D341Med (cell line): Measurements from ENCODE around the gene MTA2.

Experiments
- DNase-seq: peaks from one replicate; pipeline ENCODE4 v3.0.0; 2012; ENCODE audit warnings: low spot score

Gene MTA2

DNA sequence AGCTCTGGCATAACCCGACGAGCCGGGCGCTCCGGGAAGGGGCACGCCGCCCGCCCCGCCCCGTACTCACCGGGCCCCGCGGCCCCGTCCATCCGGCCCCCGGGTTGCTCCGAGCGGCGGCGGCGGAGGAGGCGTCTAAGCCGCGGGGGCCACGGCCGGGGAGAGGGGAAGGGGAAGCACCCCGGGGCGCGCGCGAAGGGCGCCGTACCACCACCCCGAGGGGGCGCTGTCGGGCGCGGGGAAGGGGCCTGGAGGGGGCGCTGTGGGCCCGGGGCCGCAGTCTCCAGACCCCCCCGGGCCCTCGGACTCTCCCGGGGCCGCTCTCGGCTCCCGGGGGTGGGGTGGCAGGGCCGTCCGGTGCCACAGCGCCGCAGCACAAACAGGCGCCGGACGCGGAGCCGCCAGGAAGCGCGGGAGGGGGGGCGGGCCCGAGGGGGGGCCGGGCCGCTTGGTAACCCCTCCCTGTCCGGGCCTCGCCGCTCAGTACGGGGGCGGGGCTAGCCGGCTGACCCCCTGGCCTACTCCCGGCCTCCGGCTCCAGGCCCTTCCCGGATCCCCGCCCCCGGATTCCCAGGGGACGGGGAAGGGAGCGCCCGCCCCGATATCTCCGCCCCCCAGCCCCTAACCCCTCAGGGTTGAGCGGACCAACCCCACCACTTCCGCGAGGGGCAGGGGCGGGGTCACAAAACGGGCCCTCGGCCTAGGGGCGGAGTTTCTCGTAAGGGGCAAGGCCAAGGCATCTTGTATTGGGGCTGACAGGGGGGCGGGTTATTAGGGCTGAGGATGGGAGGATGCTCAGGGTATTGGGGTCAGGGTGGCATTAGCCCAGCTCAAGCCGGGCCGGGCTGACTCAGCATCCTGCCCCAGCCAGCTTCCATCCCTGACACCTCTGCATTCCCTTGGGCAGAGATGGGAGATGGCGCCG lies 11.0 kb upstream of the MTA2 start, which contains the start of the genes EML3 and ROM1:
EML3 (minus strand) TSS at position 410 of the 925 bp plus-strand sequence; CDS start at position 92, 318 bp downstream.
ROM1 (plus strand) TSS at position 892 of the 925 bp plus-strand sequence; CDS start at position 917, 25 bp downstream.
- peak; percentile 92 for DNase-seq

DNA sequence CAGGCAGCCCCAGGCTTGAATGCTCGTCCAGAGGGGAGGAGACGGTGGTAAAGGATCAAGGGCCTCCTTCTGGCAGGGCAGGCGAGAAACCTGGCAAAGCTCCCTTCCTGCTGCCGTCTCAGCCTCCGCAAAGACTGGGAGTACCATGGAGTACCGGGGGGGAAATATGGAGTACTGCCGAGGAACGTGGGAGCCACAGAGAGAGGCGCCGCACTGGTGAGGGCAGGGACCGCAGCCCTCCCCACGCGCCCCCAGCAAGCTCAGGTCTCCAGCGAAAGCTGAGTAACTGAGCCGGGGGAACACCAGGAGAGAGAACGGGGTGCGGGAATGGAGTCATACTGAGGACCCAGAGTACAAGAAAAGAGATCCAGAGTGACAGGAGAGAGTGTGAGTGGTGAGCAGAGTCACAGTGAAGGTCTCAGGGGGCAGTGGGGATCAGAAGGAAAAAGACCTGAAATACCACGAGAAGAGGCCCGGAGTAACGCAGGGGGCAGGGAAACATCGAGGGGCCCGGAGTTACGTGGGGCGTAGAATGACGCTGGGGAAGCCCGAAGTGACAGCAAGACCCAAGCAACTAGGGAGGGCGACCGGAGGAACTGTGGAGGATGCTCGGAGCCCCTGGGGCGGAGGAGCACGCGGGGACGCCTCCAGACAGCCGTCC lies 10.2 kb upstream of the MTA2 start:
- DNase-seq: peak; percentile 51

DNA sequence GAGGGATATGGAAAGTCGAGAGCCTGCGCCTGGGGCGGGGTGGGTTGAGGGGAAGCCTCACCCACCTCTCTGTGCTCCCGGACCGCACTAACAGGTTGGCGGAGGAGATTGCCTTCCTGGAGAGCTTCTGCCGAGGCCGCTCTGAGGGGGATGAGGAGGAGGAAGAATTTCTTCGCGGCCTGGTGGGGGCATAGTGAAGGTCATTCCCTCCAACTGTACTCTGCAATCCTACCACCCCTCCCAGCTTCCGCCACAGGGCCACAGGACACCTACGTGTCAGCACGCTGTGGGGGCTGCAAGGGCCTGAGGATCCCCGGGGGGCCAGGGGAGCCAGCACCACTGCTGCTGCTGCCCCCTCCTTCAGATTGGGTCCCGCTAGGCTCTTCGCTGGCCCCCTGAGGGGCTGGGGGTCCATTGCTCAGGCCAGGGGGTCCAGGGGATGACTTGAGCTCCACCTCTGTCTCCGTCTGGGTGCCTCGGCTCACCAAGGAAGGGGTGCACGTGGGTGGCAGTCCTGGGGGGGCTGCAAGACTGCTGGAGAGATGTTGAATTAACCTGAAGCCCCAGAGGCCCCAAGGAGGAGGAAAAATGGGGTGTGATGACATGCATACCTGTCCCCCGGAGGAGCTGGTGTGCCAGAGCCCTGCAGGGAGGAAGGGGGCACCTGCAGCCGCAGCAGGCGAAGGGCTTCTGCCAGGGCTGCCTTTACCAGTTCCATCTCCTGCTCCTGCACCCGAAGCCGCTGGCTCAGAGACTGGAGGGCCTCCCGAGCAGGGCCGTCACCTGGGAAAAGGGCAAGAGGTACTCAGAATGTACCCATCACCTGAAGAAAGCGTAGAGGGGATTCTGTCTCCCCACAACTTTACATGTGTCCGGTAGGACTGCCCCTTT lies 9.4 kb upstream of the MTA2 start:
- no peak for DNase-seq

DNA sequence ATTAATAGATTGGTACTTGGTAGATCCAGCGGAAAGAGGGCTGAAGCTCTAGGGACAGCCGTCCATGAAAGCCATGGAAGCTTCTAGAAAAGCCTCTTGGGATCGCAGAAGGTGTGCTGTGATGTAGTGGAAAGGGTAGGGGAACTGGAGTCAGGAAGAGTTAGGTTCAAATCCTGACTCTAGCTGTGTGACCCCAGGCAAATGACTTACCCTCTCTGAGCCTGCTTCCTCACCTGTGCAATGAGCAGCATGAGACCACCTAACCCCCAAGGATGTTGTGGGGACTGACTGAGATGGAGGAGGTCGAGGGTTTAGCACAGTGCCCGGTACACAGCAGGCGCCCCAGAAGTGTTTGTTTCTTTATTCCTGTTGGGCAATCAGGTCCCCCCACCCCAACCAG lies 8.7 kb upstream of the MTA2 start:
- DNase-seq: no peak

DNA sequence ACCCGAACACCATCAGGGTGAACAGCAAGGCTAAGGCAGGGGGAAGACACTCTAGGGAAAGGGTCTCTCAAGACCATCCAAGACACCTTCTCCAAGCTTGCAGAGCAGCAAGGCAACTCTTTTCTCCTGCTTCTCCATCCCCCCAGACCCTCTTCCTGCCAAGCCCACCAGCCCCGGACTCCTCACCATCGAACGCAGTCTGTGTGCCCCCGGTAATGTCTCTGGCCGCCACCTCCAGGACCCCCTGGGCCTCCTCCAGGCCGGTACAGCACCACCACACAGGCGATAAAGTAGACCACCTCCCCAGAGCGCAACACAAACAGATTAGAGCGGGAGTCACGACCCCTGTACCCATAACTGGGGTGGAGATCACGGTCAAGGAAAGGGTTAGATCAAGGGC lies 7.1 kb upstream of the MTA2 start:
- DNase-seq: no peak

DNA sequence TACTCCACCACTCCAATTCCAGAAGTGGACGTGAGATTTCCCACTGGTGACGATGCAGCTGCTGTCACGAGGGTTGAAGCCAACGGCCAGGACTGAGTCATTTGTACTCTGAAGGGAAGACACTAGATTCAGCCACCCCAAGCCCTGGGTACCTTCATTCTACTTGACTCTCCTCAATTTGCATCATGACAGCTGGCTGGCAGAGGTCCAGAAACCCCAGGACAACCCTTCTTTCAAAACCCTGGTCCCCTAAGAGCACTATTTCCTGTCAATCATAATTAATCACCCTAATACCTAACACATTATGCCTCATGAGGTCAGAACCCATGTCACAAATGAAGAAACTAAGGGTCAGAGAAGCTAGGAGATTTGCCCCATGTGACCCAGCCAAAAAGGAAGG lies 6.0 kb upstream of the MTA2 start:
- DNase-seq: no peak

DNA sequence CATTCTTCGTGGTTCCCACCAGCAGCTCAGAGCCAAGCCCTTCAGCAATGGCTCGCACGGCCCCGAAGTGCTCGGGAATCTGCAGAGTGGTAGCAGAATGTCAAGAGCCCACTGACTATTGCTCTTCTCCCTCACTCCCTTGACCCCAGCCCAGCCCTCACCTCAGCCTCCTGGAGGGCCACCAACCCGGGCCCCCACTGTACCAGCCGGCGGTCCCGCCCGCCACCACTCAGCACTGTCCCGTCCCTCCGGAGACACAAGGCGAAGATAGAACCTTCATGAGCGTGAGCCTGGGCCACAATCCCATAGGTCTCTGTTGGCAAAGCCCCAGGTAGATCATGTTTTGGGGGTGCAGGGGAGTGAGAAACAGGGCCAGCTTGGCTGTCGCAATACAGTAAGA lies 4.2 kb upstream of the MTA2 start:
- DNase-seq: no peak

DNA sequence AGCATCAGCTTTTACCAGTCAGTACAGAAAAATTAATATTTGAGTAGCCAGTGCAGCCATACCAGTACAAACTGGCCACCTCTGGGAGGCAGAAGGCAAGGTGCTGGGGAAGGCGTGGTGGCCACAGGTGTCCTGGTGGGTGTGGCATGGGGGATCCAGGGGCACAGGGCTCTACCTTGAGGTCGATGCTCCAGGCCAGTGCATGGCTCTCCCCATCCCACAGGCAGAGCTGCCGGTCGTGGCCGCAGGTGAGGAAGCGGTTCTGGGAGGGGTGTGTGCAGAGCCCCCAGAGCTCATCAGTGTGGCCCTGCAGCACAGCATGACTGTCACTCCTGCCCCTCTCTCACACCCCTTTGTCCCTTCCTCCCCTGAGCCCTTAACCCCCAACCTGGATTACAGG lies 3.8 kb upstream of the MTA2 start:
- no peak for DNase-seq

DNA sequence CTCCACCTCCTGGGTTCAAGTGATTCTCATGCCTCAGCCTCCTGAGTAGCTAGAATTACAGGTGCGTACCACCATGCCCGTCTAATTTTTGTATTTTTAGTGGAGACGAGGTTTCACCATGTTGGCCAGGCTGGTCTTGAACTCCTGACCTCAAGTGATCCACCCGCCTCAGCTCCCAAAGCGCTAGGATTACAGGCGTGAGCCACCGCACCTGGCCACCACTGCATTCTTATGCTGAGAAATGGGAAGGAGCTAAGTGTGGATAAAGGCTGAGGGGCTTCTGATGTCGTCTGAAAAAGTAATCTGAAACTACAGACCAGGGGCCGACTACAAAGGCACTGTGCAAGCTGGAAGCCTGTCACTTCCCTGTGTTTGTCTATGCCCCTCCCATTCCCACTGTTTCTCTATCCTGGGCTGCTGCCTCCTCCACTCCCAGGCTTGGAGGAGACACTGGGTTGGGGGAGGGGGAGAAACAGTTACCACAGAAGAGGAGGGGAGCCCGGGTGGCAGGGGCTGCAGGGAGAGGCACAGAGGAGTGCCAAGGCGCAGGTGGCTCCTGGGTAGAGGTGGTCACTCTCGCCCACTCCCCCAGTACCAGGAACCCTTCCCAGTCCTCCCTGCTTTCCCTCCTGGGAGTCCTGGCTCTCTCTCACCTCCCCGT lies 2.9 kb upstream of the MTA2 start:
- no peak for DNase-seq

DNA sequence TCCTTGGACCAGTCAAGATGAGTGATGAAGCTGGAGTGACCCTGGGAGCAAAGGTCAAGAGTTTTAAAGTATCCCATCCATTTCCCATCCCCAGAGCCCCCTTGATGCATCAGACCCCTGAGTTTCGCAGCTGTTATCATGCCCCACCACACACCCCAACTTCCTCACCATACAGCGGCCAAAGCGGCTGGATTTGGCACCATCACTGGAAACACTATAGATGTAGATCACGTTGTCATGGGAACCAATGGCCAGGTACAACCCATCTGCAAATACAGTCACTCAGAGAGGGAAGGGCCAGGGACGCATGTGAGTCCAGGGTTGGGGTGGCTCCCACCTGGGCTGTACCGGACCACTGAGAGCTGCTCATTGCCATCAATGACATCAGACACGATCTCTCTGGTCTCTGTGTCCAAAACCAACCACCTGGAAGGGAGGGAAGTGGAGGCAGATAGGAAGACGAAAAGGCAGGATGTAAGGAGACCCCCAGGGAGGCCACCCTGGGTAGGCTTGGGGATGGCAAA lies 2.2 kb upstream of the MTA2 start:
- DNase-seq: no peak

DNA sequence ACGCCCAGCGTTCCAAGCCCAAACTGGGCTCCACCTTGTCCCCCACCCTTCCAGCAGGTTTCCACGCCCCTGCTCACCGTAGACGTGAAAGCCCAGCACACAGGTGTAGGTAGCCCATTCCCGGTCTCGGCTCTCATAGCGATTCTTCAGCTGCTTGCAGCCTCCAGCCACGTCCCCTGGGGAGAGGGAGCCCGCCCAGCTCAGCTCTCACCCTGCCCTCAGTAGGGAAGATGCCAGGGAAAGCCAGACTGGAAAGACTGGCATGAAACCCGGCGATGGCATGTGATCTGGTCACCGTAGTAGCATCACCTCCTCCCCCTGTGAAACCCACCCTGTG lies 1.4 kb upstream of the MTA2 start:
- DNase-seq: no peak

DNA sequence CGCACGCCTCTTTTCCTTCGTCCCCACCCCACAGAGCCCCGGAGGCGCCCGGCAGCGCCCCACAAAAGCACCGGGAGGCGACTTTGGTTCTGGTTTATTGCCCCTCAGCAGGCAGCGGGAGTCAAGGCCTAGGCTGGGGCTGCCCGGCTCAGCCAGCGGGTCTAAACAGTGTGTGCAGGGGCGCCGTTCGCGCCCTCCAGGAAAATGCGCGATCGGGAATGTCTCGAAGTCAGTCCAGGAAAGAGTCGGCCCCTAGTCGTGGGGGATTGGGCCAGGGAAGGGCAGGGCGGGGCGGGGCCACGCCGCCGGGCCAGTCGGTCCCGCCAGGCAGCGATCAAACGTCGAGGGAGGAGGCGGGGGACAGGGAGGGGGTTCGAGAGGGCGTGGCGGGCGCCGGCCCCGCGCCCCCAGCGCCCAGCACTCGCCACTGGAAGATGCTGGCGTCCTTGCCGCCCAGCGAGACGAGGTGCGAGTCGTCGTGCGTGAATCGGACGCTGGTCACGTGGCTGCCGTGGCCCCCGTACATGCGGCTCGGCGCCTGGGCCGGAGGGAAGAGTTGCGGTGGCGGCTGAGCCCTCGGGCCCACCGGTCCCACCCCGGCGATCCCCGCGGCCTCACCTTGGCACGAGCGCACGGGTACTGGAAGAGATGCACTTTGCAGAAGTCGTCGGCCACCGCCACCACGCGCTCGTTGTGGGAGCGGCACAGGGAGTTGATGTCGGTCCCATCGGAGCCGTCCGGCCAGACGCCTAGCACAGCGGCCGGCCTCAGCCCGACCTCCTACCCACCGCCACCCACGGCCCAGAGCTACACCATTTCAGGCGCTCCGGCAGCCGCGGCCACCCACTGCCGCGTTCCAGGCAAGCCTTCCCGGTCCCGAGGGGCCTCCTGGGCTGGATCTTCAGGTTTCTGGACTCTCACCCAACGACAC lies 741 bp upstream of the MTA2 start:
- peak; percentile 83 for DNase-seq

DNA sequence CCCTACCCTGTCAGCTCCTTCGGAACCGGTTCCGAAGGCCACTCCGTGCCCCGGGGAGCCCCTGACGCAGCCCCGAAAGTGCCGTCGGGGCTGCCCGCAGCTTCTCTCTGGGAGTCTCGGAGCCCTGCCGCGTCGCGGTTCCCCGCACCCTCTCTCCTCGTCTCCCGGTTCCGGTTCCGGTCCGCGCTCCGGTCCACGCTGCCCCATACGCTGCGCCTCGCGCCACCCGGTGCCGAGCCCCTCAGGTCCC lies 618 bp downstream of the MTA2 start:
- DNase-seq: no peak

DNA sequence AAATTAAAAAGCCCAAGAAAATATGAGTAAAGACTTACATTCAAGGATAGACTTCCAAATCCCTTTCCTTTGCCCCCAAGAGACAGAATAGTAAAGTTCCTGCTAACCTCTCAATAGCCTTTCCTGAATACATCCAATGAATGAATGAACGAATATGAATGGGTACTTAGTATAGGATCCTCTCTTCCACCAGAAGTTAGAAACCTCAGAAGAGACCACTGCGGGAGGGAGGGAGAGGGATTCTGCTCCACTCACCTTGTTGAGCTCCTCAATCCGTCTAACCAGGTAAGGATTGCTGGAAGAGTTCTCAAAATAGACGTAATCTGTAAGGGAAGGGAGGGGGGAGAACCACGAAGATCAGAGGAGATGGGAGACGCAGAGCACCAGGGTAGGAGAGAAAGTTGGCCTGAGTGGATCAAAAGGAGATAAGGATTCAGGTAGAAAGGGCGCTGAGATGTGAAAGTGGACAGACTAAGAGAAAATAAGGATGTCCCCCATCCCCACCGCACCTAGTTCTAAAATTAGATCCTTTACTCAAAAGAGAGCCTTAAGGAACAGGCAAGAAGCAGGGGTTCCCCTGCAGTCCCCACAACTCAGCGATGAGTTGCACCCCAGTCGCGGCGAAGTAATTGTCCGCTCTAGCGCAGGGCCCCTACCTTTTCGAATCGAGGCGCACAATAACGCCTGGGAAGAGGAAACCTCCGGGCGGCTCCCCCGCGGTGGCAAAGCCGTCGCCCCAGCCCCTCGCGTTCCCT lies 1.1 kb downstream of the MTA2 start:
- DNase-seq: no peak

DNA sequence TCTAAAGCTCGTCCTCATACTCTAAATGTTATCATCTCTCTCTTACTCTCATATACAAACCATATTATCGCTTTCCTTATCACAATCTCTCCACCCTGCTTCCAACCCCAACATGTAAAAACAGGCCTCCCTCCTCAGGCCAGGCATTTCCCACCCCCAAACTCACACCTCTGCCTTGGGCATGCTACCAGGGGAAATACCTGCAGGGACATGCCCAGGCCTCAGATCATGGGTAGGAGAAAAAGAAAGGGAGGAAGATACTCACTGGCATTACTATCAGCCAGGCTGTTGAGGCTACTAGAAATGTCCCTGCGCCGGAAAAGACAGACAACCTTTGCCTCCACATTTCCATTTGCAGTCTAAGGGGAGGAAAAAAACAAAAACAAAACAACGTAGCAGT lies 1.8 kb downstream of the MTA2 start:
- DNase-seq: no peak

DNA sequence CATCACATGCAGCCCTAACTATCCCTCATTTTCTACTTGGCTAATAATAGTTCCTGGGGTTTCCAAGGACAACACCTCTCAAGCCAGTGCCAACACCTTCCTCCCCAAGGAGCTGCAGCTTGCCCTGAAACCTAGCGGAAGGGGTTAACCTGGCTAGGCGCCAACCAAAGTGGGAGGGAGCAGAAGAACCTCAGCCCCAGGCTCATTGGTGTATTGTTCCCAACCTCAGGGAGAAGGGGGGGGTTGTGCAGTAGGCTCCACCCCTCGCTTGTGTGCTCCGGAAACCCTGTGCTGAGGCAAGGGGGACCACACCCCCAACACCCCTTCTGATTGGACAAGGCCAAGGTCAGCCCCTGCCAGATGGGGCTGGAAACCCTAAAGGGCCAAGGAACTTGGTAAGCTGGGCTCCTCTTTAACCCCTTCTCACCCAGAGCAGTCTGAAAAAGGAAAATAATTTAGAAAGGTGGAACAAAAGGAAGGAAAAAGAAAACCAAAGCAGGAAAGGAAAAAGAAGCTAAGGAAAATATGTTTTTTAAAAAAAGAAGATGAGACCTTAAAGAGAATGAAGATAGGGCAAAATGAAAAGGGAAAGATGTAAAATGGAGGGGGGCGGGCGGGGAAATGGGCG lies 2.5 kb downstream of the MTA2 start:
- DNase-seq: peak; percentile 93

DNA sequence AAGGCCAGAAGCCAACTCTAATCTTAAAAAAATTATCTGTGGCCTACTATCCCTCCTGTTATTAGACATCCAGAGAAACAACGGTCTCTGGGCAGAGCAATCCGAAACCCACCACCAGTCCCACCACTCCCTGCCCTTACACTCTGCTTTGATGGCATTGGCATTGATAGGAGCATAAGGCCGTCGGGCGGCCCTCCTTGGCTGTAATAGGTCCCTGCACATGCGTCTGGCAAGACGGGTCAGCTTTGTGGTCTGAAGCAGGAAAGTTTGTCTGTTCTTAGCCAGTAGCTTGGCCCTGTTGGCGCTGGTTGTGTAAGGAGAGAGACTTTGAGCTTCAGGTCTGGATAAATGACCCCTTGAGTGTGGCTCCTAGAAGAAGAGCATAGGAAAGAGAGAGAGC lies 6.5 kb downstream of the MTA2 start:
- DNase-seq: no peak

DNA sequence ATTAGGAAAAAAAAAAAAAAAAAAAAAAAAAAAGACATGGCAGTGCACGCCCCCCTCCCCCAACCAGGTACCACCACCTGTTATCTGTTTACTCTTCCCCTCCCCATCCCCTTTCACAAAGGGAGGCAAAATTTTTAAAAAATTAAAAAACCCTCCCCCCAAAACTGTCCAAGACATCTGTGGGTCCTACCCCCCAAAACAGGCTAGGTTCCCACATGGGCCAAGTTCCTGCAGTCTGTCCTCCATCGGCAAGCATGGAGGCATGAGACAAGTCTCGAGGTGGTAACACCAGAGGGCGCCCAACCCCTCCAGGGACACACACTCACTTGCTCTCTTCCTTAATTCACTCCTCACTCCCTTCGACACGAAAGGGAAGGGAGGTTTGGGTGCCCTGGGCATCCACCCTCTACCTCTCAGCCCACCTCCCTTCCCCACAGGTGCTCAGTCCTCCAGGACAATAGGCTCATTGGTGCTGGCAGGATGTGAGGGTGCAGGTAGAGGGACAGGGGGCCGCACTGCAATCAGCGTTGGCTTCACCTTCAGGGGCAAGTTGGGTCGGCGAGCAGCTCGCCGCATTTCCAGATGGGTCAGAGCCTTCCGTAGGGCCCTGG lies 8.1 kb downstream of the MTA2 start:
- DNase-seq: peak; percentile 70

DNA sequence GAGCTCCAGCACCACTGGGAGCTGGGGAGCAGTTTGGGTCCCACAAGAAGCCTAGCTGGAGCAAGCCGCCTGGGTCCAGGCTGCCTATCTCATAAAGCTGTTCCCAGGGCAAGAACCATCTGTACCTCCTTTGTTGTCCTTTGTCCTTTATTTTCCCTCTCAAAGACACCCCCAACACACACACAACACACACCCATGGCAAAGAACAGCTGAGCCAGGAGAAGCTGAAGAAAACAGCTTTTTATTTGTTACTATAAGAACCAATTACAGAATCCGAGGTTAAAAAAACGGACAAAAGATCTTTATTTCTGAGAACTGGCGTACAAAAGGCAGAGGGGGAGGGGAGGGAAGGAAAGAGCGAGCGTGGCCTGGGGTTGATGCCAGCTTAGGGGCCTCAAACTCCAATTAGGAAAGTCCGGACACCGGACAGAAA lies 8.7 kb downstream of the MTA2 start:
- DNase-seq: no peak
